ENCODE data around the gene LAMA2. TPM values are rescaled to one million over a fixed set of nuclear protein-coding genes. Genes with fewer than 3 reads are reported as not detected.

LAMA2 gene
- total RNA-seq, 1 donor from 2014 or later: 0.47 TPM

- Mint-ChIP-seq H3K27me3 (ENCODE audit: low read depth) (no peaks in the 10 kb centered on the region), H3K27ac (ENCODE audit: unreplicated experiment) (no peak overlapping the region), H3K4me1 (no peaks in the 10 kb centered on the region), H3K36me3 (ENCODE audit: low read depth) (peaks cover 3% of the 10 kb centered on the region), H3K4me3 (no peak overlapping the region), H3K9me3 (peaks cover 9% of the 10 kb centered on the region)
- TF ChIP-seq CTCF (conservative IDR thresholded peaks at IDR 0.05): no peak
- no peak for DNase-seq (ENCODE audit: low read depth, low spot score)
Measured at GRCh38 chr6:129306826-129307225, 423.9 kb downstream of the LAMA2 start.

GRCh38 chr6:129307845-129308244 is 424.9 kb downstream of the LAMA2 start:
- H3K4me3 Mint-ChIP-seq: no peak overlapping the region
- no peaks in the 10 kb centered on the region for H3K4me1 Mint-ChIP-seq
- peaks cover 3% of the 10 kb centered on the region for H3K36me3 Mint-ChIP-seq (ENCODE audit: low read depth)
- no peak for TF ChIP-seq CTCF (conservative IDR thresholded peaks at IDR 0.05)
- H3K27me3 Mint-ChIP-seq (ENCODE audit: low read depth): no peaks in the 10 kb centered on the region
- H3K27ac Mint-ChIP-seq (ENCODE audit: unreplicated experiment): no peak overlapping the region
- peaks cover 9% of the 10 kb centered on the region for H3K9me3 Mint-ChIP-seq
- no peak for DNase-seq (ENCODE audit: low read depth, low spot score)

GRCh38 chr6:129309154-129309553 is 426.2 kb downstream of the LAMA2 start:
- DNase-seq (ENCODE audit: low read depth, low spot score): no peak
- no peak for TF ChIP-seq CTCF (conservative IDR thresholded peaks at IDR 0.05)
- H3K27me3 Mint-ChIP-seq (ENCODE audit: low read depth): no peaks in the 10 kb centered on the region
- no peak overlapping the region for H3K27ac Mint-ChIP-seq (ENCODE audit: unreplicated experiment)
- H3K9me3 Mint-ChIP-seq: peaks cover 9% of the 10 kb centered on the region
- no peak overlapping the region for H3K4me3 Mint-ChIP-seq
- H3K4me1 Mint-ChIP-seq: no peaks in the 10 kb centered on the region
- peaks cover 3% of the 10 kb centered on the region for H3K36me3 Mint-ChIP-seq (ENCODE audit: low read depth)

- Mint-ChIP-seq H3K27ac (ENCODE audit: unreplicated experiment) (no peak overlapping the region), H3K36me3 (ENCODE audit: low read depth) (peaks cover 3% of the 10 kb centered on the region), H3K4me3 (no peak overlapping the region), H3K27me3 (ENCODE audit: low read depth) (no peaks in the 10 kb centered on the region), H3K9me3 (peaks cover 7% of the 10 kb centered on the region), H3K4me1 (peaks cover 4% of the 10 kb centered on the region)
- TF ChIP-seq CTCF (conservative IDR thresholded peaks at IDR 0.05): no peak
- DNase-seq (ENCODE audit: low read depth, low spot score): no peak
Measured at GRCh38 chr6:129312880-129313279, 429.9 kb downstream of the LAMA2 start.

GRCh38 chr6:129314575-129314974 is 431.6 kb downstream of the LAMA2 start:
- no peak for DNase-seq (ENCODE audit: low read depth, low spot score)
- TF ChIP-seq CTCF (conservative IDR thresholded peaks at IDR 0.05): no peak
- Mint-ChIP-seq H3K4me1 (peaks cover 11% of the 10 kb centered on the region), H3K27ac (ENCODE audit: unreplicated experiment) (no peak overlapping the region), H3K9me3 (peaks cover 7% of the 10 kb centered on the region), H3K27me3 (ENCODE audit: low read depth) (no peaks in the 10 kb centered on the region), H3K4me3 (no peak overlapping the region), H3K36me3 (ENCODE audit: low read depth) (peaks cover 3% of the 10 kb centered on the region)
